GM12878 (cell line): ENCODE data around the gene CALML4.

Experiments
- JUNB ChIP-seq: IDR thresholded peaks from 2 replicates; pipeline ENCODE4 v1.6.1; 2016; ENCODE audit warnings: antibody characterized with exemption, mild to moderate bottlenecking
- MEF2A ChIP-seq: IDR thresholded peaks from 2 replicates; pipeline ENCODE4 v1.6.1; 2011; ENCODE audit warnings: low read depth, mild to moderate bottlenecking, low read length, moderate library complexity; ENCODE audit not compliant: insufficient read depth
- MYC ChIP-seq: IDR thresholded peaks from 2 replicates; pipeline ENCODE4 v1.6.1; 2011; ENCODE audit warnings: mild to moderate bottlenecking, low read length, moderate library complexity, inconsistent platforms; ENCODE audit not compliant: insufficient read depth, insufficient replicate concordance, insufficient read length, severe bottlenecking
- NR2C1 ChIP-seq: fragments of 450-650 bp; IDR thresholded peaks from 2 replicates; pipeline ENCODE4 v1.6.1; 2017; ENCODE audit warnings: antibody characterized with exemption, mild to moderate bottlenecking, moderate library complexity
- NR2C2 ChIP-seq: IDR thresholded peaks from 2 replicates; pipeline ENCODE4 v1.6.1; 2011; ENCODE audit warnings: borderline replicate concordance, low read depth; ENCODE audit not compliant: control insufficient read depth, insufficient read length
- POLR2AphosphoS5 ChIP-seq: IDR thresholded peaks from 2 replicates; pipeline ENCODE4 v1.6.1; 2011; ENCODE audit warnings: mild to moderate bottlenecking, low read length, inconsistent platforms
- RCOR1 ChIP-seq: conservative IDR thresholded peaks from 2 replicates; pipeline ENCODE4 v1.6.1; 2012; ENCODE audit warnings: low read depth, low read length, improper control_type of control experiment
- SMAD1 ChIP-seq: fragments of 450-650 bp; IDR thresholded peaks from 2 replicates; pipeline ENCODE4 v1.6.1; 2018; ENCODE audit warnings: mild to moderate bottlenecking, low read depth; ENCODE audit not compliant: partially characterized antibody
- YBX1 ChIP-seq: fragments of 450-650 bp; IDR thresholded peaks from 2 replicates; pipeline ENCODE4 v1.6.1; 2016; ENCODE audit warnings: antibody characterized with exemption
- YY1 ChIP-seq: IDR thresholded peaks from 2 replicates; pipeline ENCODE4 v1.6.1; 2011; ENCODE audit warnings: low read depth, mild to moderate bottlenecking, low read length
- ZNF24 ChIP-seq: fragments of 450-650 bp; IDR thresholded peaks from 2 replicates; pipeline ENCODE4 v1.6.1; 2017; ENCODE audit warnings: antibody characterized with exemption, mild to moderate bottlenecking
- TF ChIP-seq, protein P1 (sequence below), 3 experiments: IDR thresholded peaks in 2 of 3; conservative IDR thresholded peaks in 1 of 3; 2 replicates each; pipeline ENCODE4 v1.5.1; 2011; ENCODE audit warnings: low read depth in 3 of 3, low read length in 3 of 3, mild to moderate bottlenecking in 3 of 3, control low read depth in 2 of 3, moderate library complexity in 2 of 3, inconsistent platforms in 1 of 3, mixed read lengths in 1 of 3; ENCODE audit not compliant: control insufficient read depth in 2 of 3, insufficient read depth in 1 of 3; ENCODE audit errors: extremely low read depth in 1 of 3
- TF ChIP-seq, protein P2 (sequence below): IDR thresholded peaks from 2 replicates; pipeline ENCODE4 v1.6.1; 2011; ENCODE audit warnings: mild to moderate bottlenecking, low read depth, low read length, moderate library complexity; ENCODE audit not compliant: insufficient replicate concordance
- TF ChIP-seq, protein P3 (sequence below): fragments of 450-650 bp; IDR thresholded peaks from 2 replicates; pipeline ENCODE4 v1.6.1; 2017; ENCODE audit warnings: mild to moderate bottlenecking, moderate library complexity

DNA sequence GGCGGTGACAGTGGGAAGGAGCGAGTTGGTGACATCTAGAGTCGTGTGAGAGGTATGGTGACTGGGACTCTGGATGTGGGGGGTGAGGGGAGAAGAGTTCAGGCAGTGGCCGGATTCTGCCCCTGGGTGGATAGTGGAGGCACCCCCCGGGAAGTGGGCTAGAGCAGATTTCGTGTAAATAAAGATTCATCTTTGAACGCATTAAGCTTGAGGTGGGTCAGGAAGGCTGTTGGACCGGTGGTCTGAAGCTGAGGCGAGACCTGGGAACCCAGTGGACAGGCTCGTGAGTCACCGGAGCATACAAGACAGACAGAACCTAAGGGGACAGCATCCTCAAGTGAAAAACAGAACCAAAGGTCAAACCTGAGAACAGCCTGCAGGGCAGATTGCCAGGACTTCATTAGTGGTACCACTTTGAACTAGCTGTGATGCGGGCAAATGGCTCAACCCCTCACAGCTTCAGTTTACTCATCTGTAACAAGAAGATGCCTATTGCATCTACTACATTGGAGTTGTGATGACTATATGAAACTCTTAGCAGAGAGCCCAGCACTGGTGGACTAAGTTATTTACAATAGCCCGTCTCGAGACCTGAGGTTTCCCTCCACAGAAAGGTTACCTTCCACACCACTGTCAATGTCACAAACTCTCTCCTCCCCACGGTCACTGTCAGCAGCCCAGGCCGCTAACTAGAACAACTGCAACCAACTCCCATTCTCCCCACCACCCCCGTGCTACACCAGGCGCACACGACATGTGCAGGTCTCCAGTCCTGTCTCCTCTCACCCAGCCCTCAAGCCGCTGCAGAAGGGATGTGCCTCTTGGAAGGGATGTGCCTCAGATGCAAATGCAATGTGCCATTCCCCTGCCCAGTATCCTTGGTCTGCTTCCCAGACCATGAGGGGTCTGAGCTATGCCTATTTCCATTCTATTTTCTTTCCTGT, 25.3 kb upstream of the CALML4 start:
- TF ChIP-seq NR2C2 (no peak), POLR2AphosphoS5 (no peak), YY1 (no peak), MYC (no peak), JUNB (no peak), MEF2A (no peak), RCOR1 (no peak), NR2C1 (no peak), ZNF24 (no peak), SMAD1 (no peak), YBX1 (no peak)
- TF ChIP-seq, protein P1, sequence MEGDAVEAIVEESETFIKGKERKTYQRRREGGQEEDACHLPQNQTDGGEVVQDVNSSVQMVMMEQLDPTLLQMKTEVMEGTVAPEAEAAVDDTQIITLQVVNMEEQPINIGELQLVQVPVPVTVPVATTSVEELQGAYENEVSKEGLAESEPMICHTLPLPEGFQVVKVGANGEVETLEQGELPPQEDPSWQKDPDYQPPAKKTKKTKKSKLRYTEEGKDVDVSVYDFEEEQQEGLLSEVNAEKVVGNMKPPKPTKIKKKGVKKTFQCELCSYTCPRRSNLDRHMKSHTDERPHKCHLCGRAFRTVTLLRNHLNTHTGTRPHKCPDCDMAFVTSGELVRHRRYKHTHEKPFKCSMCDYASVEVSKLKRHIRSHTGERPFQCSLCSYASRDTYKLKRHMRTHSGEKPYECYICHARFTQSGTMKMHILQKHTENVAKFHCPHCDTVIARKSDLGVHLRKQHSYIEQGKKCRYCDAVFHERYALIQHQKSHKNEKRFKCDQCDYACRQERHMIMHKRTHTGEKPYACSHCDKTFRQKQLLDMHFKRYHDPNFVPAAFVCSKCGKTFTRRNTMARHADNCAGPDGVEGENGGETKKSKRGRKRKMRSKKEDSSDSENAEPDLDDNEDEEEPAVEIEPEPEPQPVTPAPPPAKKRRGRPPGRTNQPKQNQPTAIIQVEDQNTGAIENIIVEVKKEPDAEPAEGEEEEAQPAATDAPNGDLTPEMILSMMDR (IDR thresholded peaks at IDR 0.05 in 2 of 3, conservative IDR thresholded peaks at IDR 0.05 in 1 of 3; ENCODE audit: control insufficient read depth in 2 of 3, extremely low read depth in 1 of 3, insufficient read depth in 1 of 3, low read depth in 3 of 3, low read length in 3 of 3) = peak in 2 of 3 experiments; percentile 23 to 46; a peak in 2 of 6 replicates
- TF ChIP-seq, protein P2, sequence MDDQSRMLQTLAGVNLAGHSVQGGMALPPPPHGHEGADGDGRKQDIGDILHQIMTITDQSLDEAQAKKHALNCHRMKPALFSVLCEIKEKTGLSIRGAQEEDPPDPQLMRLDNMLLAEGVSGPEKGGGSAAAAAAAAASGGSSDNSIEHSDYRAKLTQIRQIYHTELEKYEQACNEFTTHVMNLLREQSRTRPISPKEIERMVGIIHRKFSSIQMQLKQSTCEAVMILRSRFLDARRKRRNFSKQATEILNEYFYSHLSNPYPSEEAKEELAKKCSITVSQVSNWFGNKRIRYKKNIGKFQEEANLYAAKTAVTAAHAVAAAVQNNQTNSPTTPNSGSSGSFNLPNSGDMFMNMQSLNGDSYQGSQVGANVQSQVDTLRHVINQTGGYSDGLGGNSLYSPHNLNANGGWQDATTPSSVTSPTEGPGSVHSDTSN = no peak
- TF ChIP-seq, protein P3, sequence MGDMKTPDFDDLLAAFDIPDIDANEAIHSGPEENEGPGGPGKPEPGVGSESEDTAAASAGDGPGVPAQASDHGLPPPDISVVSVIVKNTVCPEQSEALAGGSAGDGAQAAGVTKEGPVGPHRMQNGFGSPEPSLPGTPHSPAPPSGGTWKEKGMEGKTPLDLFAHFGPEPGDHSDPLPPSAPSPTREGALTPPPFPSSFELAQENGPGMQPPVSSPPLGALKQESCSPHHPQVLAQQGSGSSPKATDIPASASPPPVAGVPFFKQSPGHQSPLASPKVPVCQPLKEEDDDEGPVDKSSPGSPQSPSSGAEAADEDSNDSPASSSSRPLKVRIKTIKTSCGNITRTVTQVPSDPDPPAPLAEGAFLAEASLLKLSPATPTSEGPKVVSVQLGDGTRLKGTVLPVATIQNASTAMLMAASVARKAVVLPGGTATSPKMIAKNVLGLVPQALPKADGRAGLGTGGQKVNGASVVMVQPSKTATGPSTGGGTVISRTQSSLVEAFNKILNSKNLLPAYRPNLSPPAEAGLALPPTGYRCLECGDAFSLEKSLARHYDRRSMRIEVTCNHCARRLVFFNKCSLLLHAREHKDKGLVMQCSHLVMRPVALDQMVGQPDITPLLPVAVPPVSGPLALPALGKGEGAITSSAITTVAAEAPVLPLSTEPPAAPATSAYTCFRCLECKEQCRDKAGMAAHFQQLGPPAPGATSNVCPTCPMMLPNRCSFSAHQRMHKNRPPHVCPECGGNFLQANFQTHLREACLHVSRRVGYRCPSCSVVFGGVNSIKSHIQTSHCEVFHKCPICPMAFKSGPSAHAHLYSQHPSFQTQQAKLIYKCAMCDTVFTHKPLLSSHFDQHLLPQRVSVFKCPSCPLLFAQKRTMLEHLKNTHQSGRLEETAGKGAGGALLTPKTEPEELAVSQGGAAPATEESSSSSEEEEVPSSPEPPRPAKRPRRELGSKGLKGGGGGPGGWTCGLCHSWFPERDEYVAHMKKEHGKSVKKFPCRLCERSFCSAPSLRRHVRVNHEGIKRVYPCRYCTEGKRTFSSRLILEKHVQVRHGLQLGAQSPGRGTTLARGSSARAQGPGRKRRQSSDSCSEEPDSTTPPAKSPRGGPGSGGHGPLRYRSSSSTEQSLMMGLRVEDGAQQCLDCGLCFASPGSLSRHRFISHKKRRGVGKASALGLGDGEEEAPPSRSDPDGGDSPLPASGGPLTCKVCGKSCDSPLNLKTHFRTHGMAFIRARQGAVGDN = no peak; the same call in 1 of the 2 replicates
